Pancreas (tissue), 10 donors: ENCODE results near the gene PGLYRP4. TPM values are rescaled to one million over a fixed set of nuclear protein-coding genes. Genes with fewer than 3 reads are reported as not detected.
A peak's percentile ranks its signal among the peaks of the same experiment; 100 is the strongest.

Source experiments
- ATAC-seq, 4 donors: fragments of 200-7000 bp; cut with Tn5 transposase; one replicate each; pipeline versions ENCODE4 v1.8.0 to v1.9.1; 2020; ENCODE audit warnings: mild to moderate bottlenecking in 4 of 4, moderate library complexity in 4 of 4
- DNase-seq, 6 donors: peaks; one replicate each; pipeline ENCODE4 v3.0.0-alpha.2; 2020
- FAIRE-seq: peaks from 2 replicates; lab custom pipeline; 2012; peaks lifted over from hg19 to GRCh38; lab: Jason Lieb, UNC
- H3K27ac ChIP-seq, 4 donors: fragments of 200-600 bp; sonication (generic); 1 replicate in 3 of 4; 2 replicates in 1 of 4; pipeline versions ENCODE4 v1.5.0 to v1.8.0; 2020
- H3K27me3 ChIP-seq, 4 donors: fragments of 200-600 bp; one replicate each; pipeline ENCODE4 v1.8.0; 2021
- H3K36me3 ChIP-seq, 3 donors: fragments of 200-600 bp; sonication (generic) in 1 of 3; one replicate each; pipeline versions ENCODE4 v1.5.0 to v1.8.0; 2020 to 2021
- H3K4me1 ChIP-seq, 3 donors: fragments of 200-600 bp; one replicate each; pipeline ENCODE4 v1.8.0; 2021
- H3K4me3 ChIP-seq, 4 donors: fragments of 200-600 bp; sonication (generic) in 2 of 4; one replicate each; pipeline versions ENCODE4 v1.5.0 to v1.8.0; 2020 to 2021
- H3K9me3 ChIP-seq, 4 donors: fragments of 200-600 bp; one replicate each; pipeline ENCODE4 v1.8.0; 2021
- WGBS, 2 donors: extraction: QIAGEN DNeasy Blood & Tissue Kit; methylation state at CpG; one replicate each; pipeline ENCODE4 v1.1.7; 2013; 5-methylcytosine and 5-hydroxymethylcytosine counted together
- intact Hi-C, 3 donors: fragments of 100-400 bp; cut with DNase I; formaldehyde crosslinking; loops; one replicate each; pipeline versions ENCODE4 v1.11.1 to v1.14.2; 2022
- polyA plus RNA-seq, 2 donors: library from polyadenylated mRNA; stranded (reverse); fragments of 200-250 nt; gene quantifications; one replicate each; pipeline ENCODE4 v1.2.3, GENCODE V29; 2013
- total RNA-seq, 6 donors: library from RNA; stranded (reverse); fragmentation: NEBNext Ultra II Directional in 4 of 6; extraction: Animal tissue kit (Norgen Biotek cat#: 25700) in 4 of 6; gene quantifications; one replicate each; pipeline versions ENCODE4 v1.2.1 to v1.2.4, GENCODE V29; 2021 to 2023
- TF ChIP-seq, protein P1 (sequence below), 4 donors: fragments of 200-600 bp; sonication (generic) in 3 of 4; IDR thresholded peaks; one replicate each; pipeline versions ENCODE4 v1.5.0 to v1.8.0; 2021; ENCODE audit warnings: antibody characterized with exemption in 4 of 4
- donor health status: healthy with polysubstance abuse.
- donor health status: DM: no; HTN: no; CAD: no; lungs with moderate emphysema.
- donor health status: DM: no; HTN: no; CAD: no.
- donor health status: control.
- donor health status: control.
- donor health status: Bipolar disorder and iron deficiency.
- donor health status: DM: yes; HTN: yes; CAD: no.
- donor health status: DM: no; HTN: no; CAD: no.
- donor health status: DM: no; HTN: no; CAD: no.
- donor health status: DM: yes; HTN: yes; CAD: no.

PGLYRP4 gene
- total and polyA plus RNA-seq, 8 donors = 0.37 TPM; not detected in 7

DNA sequence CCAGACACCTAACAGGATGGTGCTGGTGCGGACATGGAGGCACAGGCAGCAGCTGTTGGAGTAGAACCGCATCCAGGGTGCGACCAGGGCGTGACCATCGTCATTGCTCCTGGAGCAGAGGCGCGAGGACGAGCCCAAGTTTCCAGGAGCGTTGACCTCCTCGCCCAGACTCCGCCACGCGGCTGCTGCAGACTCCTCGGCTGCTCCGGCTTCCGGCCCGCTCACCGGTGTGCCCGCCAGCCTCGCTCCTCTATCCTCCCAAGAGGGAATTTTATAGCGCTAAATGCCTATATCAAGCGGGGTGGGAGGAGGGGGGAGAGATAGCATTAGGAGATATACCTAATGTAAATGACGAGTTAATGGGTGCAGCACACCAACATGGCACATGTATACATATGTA lies 32.1 kb upstream of the PGLYRP4 start:
- intact Hi-C loops = no loop called here
- FAIRE-seq = no peak

DNA sequence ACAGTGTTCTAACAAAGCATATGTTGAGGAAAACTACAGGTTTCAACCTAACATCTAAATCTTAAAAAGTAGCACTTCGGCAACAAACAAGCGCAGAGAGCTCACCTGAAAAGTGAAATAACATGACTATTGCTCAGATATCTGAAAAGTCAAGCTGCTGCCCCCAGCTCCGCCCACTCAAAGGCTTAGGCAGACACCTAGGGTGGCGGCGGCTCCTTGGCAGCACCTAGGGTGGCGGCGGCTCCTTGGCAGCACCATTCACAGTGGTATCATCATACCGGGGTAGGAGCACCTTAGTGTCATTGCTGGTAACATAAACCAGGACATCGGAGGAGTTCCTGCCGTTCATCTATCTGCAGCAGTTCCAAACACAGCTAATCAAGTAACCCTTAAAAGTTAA lies 30.9 kb upstream of the PGLYRP4 start:
- Histone ChIP-seq H3K9me3 (no peaks in the 10 kb centered on the region), H3K4me3 (no peak overlapping the region), H3K4me1 (no peaks in the 10 kb centered on the region), H3K36me3 (no peaks in the 10 kb centered on the region), H3K27ac (no peak overlapping the region), H3K27me3 (no peaks in the 10 kb centered on the region)
- ATAC-seq = no peak
- no peak for DNase-seq
- intact Hi-C loops = no loop called here
- FAIRE-seq = no peak
- TF ChIP-seq, protein P1, sequence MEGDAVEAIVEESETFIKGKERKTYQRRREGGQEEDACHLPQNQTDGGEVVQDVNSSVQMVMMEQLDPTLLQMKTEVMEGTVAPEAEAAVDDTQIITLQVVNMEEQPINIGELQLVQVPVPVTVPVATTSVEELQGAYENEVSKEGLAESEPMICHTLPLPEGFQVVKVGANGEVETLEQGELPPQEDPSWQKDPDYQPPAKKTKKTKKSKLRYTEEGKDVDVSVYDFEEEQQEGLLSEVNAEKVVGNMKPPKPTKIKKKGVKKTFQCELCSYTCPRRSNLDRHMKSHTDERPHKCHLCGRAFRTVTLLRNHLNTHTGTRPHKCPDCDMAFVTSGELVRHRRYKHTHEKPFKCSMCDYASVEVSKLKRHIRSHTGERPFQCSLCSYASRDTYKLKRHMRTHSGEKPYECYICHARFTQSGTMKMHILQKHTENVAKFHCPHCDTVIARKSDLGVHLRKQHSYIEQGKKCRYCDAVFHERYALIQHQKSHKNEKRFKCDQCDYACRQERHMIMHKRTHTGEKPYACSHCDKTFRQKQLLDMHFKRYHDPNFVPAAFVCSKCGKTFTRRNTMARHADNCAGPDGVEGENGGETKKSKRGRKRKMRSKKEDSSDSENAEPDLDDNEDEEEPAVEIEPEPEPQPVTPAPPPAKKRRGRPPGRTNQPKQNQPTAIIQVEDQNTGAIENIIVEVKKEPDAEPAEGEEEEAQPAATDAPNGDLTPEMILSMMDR (IDR thresholded peaks at IDR 0.05) = no peak
- WGBS, 2 donors = 71 to 81% methylated on average over 10 of the region's 10 CpGs

More for the DNA sequence above, 32.1 kb upstream of the PGLYRP4 start:
- WGBS, 2 donors = 83 to 89% methylated on average over 23 of the region's 23 CpGs
- TF ChIP-seq, protein P1 (IDR thresholded peaks at IDR 0.05) = no peak
- Histone ChIP-seq H3K4me1 (no peaks in the 10 kb centered on the region), H3K36me3 (no peaks in the 10 kb centered on the region), H3K9me3 (no peaks in the 10 kb centered on the region), H3K27ac (no peak overlapping the region), H3K4me3 (no peak overlapping the region), H3K27me3 (no peaks in the 10 kb centered on the region)
- DNase-seq (no peak), ATAC-seq (no peak)

GRCh38 chr1:153375511-153375910 lies 26.9 kb upstream of the PGLYRP4 start, which contains the start of gene S100A12:
Gene S100A12 (minus strand): TSS chr1:153375621. CDS start chr1:153374592, 1,029 bp downstream.
- no peaks in the 10 kb centered on the region for H3K9me3 ChIP-seq
- ATAC-seq (peak in 2 of 4 donors; percentile 37 to 55), FAIRE-seq (no peak), DNase-seq (no peak)
- H3K4me1 ChIP-seq = no peaks in the 10 kb centered on the region
- no peaks in the 10 kb centered on the region for H3K27me3 ChIP-seq
- no peaks in the 10 kb centered on the region for H3K36me3 ChIP-seq
- no peak within 1 kb of the TSS for H3K27ac ChIP-seq
- intact Hi-C loops = no loop called here
- TF ChIP-seq, protein P1 (IDR thresholded peaks at IDR 0.05) = no peak
- 72 to 88% methylated on average over 1 of the region's 1 CpG for WGBS, 2 donors
- H3K4me3 ChIP-seq = no peak within 1 kb of the TSS

- Histone ChIP-seq H3K9me3 (no peaks in the 10 kb centered on the region), H3K36me3 (no peaks in the 10 kb centered on the region), H3K27me3 (no peaks in the 10 kb centered on the region), H3K4me1 (no peaks in the 10 kb centered on the region), H3K27ac (no peak overlapping the region), H3K4me3 (no peak overlapping the region)
- intact Hi-C loops = no loop called here
- FAIRE-seq (no peak), DNase-seq (no peak), ATAC-seq (peak in 1 of 4 donors; percentile 40)
- TF ChIP-seq, protein P1 (IDR thresholded peaks at IDR 0.05) = no peak
- WGBS, 2 donors = 63 to 66% methylated on average over 2 of the region's 2 CpGs
These were observed 25.4 kb upstream of the PGLYRP4 start for GRCh38 chr1:153374071-153374470.

- 83 to 84% methylated on average over 2 of the region's 2 CpGs for WGBS, 2 donors
- no peaks in the 10 kb centered on the region for H3K4me1 ChIP-seq
- H3K9me3 ChIP-seq = no peaks in the 10 kb centered on the region
- intact Hi-C loops = no loop called here
- H3K36me3 ChIP-seq = no peaks in the 10 kb centered on the region
- ATAC-seq (no peak), FAIRE-seq (no peak), DNase-seq (no peak)
- H3K27me3 ChIP-seq = no peaks in the 10 kb centered on the region
- H3K4me3 ChIP-seq = no peak overlapping the region
- no peak overlapping the region for H3K27ac ChIP-seq
- TF ChIP-seq, protein P1 (IDR thresholded peaks at IDR 0.05) = no peak
These were observed 23.9 kb upstream of the PGLYRP4 start for GRCh38 chr1:153372571-153372970.
